Astrocyte of the hippocampus (primary cell): ENCODE data around the gene DLGAP3.
A peak's percentile ranks its signal among the peaks of the same experiment; 100 is the strongest.

ENCODE experiments used
- DNase-seq: peaks from one replicate; pipeline ENCODE4 v3.0.0; 2011; ENCODE audit warnings: low read depth, low spot score

The DLGAP3 gene

GRCh38 chr1:34905098-34905459 is 24.4 kb downstream of the DLGAP3 start:
- DNase-seq: no peak

- DNase-seq: no peak
These were observed 25.0 kb downstream of the DLGAP3 start for GRCh38 chr1:34904236-34905097.

GRCh38 chr1:34901919-34902318 is 27.5 kb downstream of the DLGAP3 start:
- DNase-seq: no peak

- DNase-seq: no peak
These were observed 28.5 kb downstream of the DLGAP3 start for GRCh38 chr1:34900775-34901502.

GRCh38 chr1:34899906-34900305 is 29.5 kb downstream of the DLGAP3 start:
- no peak for DNase-seq

- DNase-seq: no peak
These were observed 30.0 kb downstream of the DLGAP3 start for GRCh38 chr1:34899471-34899870.

- no peak for DNase-seq
These were observed 31.1 kb downstream of the DLGAP3 start for GRCh38 chr1:34898330-34898761.

GRCh38 chr1:34896612-34897011 is 32.8 kb downstream of the DLGAP3 start:
- DNase-seq: no peak

GRCh38 chr1:34889705-34890104 is 39.7 kb downstream of the DLGAP3 start:
- DNase-seq: no peak

GRCh38 chr1:34887593-34887992 is 41.9 kb downstream of the DLGAP3 start:
- DNase-seq: no peak

- peak; percentile 54 for DNase-seq
These were observed 43.8 kb downstream of the DLGAP3 start for GRCh38 chr1:34885405-34886247.

- no peak for DNase-seq
These were observed 44.5 kb downstream of the DLGAP3 start for GRCh38 chr1:34884961-34885360.

GRCh38 chr1:34884536-34884935 is 44.9 kb downstream of the DLGAP3 start:
- DNase-seq: no peak

- no peak for DNase-seq
These were observed 50.2 kb downstream of the DLGAP3 start for GRCh38 chr1:34879230-34879629.

GRCh38 chr1:34876406-34876805 is 53.0 kb downstream of the DLGAP3 start:
- DNase-seq: no peak

- DNase-seq: no peak
These were observed 55.0 kb downstream of the DLGAP3 start for GRCh38 chr1:34874296-34874952.

GRCh38 chr1:34872133-34872503 is 57.3 kb downstream of the DLGAP3 start:
- DNase-seq: no peak

GRCh38 chr1:34871443-34872132 is 57.9 kb downstream of the DLGAP3 start:
- DNase-seq: no peak

- DNase-seq: no peak
These were observed 59.1 kb downstream of the DLGAP3 start for GRCh38 chr1:34870395-34870794.

GRCh38 chr1:34869760-34870159 is 59.7 kb downstream of the DLGAP3 start:
- DNase-seq: no peak
